Activated CD4-positive, alpha-beta T cell treated with anti-CD3 and anti-CD28 coated beads, Interleukin-2, Interleukin-6, amounts not matched to agents 100 ng/mL and 50 ng/mL, durations not matched to agents 16 hours and 8 hours (primary cell): ENCODE results near the gene HGS.

Source experiments
- DNase-seq: peaks from one replicate; pipeline ENCODE4 v3.0.0-alpha.2; 2020

HGS gene

GRCh38 chr17:81656835-81657234 is 27.0 kb upstream of the HGS start:
- DNase-seq, result no peak

GRCh38 chr17:81659038-81659437 is 24.8 kb upstream of the HGS start:
- DNase-seq, result no peak

GRCh38 chr17:81660441-81660840 is 23.4 kb upstream of the HGS start:
- DNase-seq, result no peak

GRCh38 chr17:81662002-81662401 is 21.8 kb upstream of the HGS start:
- DNase-seq, result no peak

GRCh38 chr17:81664051-81664470 is 19.8 kb upstream of the HGS start:
- DNase-seq, result peak; percentile 31

GRCh38 chr17:81665205-81666091 is 18.4 kb upstream of the HGS start:
- peak; percentile 76 for DNase-seq

- no peak for DNase-seq
Observed at GRCh38 chr17:81666092-81666341, 17.8 kb upstream of the HGS start.

GRCh38 chr17:81666342-81667191 is 17.2 kb upstream of the HGS start, which contains the start of the genes CCDC137 and OXLD1:
Gene CCDC137 (plus strand): TSS chr17:81666737. CDS start chr17:81666767, 30 bp downstream.
Gene OXLD1 (minus strand): TSS chr17:81666605. CDS start chr17:81666577, 28 bp downstream.
- DNase-seq, result peak; percentile 97

GRCh38 chr17:81667754-81668153 is 16.1 kb upstream of the HGS start:
- peak; percentile 35 for DNase-seq

- DNase-seq, result no peak
Observed at GRCh38 chr17:81672504-81672903, 11.3 kb upstream of the HGS start.

GRCh38 chr17:81672954-81673353 is 10.9 kb upstream of the HGS start:
- no peak for DNase-seq

GRCh38 chr17:81673561-81674258 is 10.1 kb upstream of the HGS start:
- DNase-seq, result no peak

GRCh38 chr17:81675515-81676221 is 8.1 kb upstream of the HGS start:
- peak; percentile 51 for DNase-seq

GRCh38 chr17:81676906-81677305 is 6.9 kb upstream of the HGS start:
- DNase-seq, result no peak

GRCh38 chr17:81680150-81680549 is 3.7 kb upstream of the HGS start:
- DNase-seq, result no peak

GRCh38 chr17:81681672-81682071 is 2.1 kb upstream of the HGS start:
- DNase-seq, result no peak

GRCh38 chr17:81682565-81683207 is 1.1 kb upstream of the HGS start:
- no peak for DNase-seq

- DNase-seq, result no peak
Observed at GRCh38 chr17:81683208-81683583, 615 bp upstream of the HGS start.

- peak; percentile 51 for DNase-seq
Observed at GRCh38 chr17:81684442-81684911, 666 bp downstream of the HGS start.

- peak; percentile 41 for DNase-seq
Observed at GRCh38 chr17:81685108-81685507, 1.3 kb downstream of the HGS start.

- no peak for DNase-seq
Observed at GRCh38 chr17:81686614-81687013, 2.8 kb downstream of the HGS start.
